ENCODE data around the gene KCNE2.

DNA sequence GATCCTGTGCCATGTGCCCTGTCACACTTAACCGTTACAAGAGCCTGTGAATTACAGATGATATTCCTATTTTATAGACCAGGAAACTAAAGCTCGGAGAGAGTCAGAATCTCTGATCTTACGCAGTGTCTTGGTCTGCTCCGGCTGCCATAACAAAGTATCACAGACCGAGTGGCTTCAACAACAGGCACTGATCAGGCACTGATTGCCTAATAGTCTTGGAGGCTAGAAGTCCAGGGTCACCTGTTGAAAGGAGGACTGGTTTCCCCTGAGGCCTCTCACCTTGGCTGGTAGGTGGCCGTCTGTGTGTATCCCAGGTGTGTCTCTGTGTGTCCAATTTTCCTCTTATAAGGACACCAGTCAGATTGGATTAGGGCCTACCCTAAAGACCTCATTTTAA, 31.5 kb upstream of the KCNE2 start:
- TF ChIP-seq YY1 (IDR thresholded peaks at IDR 0.05) (no peak), JUND (IDR thresholded peaks at IDR 0.05) (no peak), FOXA1 (IDR thresholded peaks at IDR 0.05) (no peak), MAX (IDR thresholded peaks at IDR 0.05) (no peak), REST (IDR thresholded peaks at IDR 0.05) (no peak), RAD21 (IDR thresholded peaks at IDR 0.05) (no peak), TAF1 (conservative IDR thresholded peaks at IDR 0.05) (no peak), GABPA (IDR thresholded peaks at IDR 0.05 in 1 of 2, conservative IDR thresholded peaks at IDR 0.05 in 1 of 2) (no peak), FOXA2 (IDR thresholded peaks at IDR 0.05) (no peak), HNF4G (IDR thresholded peaks at IDR 0.05) (no peak)
- TF ChIP-seq, protein P1, sequence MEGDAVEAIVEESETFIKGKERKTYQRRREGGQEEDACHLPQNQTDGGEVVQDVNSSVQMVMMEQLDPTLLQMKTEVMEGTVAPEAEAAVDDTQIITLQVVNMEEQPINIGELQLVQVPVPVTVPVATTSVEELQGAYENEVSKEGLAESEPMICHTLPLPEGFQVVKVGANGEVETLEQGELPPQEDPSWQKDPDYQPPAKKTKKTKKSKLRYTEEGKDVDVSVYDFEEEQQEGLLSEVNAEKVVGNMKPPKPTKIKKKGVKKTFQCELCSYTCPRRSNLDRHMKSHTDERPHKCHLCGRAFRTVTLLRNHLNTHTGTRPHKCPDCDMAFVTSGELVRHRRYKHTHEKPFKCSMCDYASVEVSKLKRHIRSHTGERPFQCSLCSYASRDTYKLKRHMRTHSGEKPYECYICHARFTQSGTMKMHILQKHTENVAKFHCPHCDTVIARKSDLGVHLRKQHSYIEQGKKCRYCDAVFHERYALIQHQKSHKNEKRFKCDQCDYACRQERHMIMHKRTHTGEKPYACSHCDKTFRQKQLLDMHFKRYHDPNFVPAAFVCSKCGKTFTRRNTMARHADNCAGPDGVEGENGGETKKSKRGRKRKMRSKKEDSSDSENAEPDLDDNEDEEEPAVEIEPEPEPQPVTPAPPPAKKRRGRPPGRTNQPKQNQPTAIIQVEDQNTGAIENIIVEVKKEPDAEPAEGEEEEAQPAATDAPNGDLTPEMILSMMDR (IDR thresholded peaks at IDR 0.05; ENCODE audit: low read depth, low read length, missing input control): no peak
